ENCODE results near the gene PDZK1IP1. TPM values are rescaled to one million over a fixed set of nuclear protein-coding genes. Genes with fewer than 3 reads are reported as not detected.

Gene PDZK1IP1
- total and polyA plus RNA-seq, 2 of the 4 experiments (the other 2 are of a cell fraction), result not detected

- H2AK5ac ChIP-seq (ENCODE audit: low read depth, low read length), result no peak overlapping the region
- no peak overlapping the region for H4K8ac ChIP-seq (ENCODE audit: low read depth in 2 of 2, low read length in 2 of 2)
- no peak for TF ChIP-seq MAFK (IDR thresholded peaks at IDR 0.05; ENCODE audit: low read depth, low read length)
- TF ChIP-seq RFX5 (IDR thresholded peaks at IDR 0.05; ENCODE audit: low read depth, low read length), result no peak
- no peak for TF ChIP-seq CEBPB (IDR thresholded peaks at IDR 0.05; ENCODE audit: low read depth, low read length)
- no peak for TF ChIP-seq POLR2A (IDR thresholded peaks at IDR 0.05; ENCODE audit: low read depth, low read length)
- no peak for TF ChIP-seq RAD21 (IDR thresholded peaks at IDR 0.05; ENCODE audit: low read length)
- no peak for TF ChIP-seq SMC3 (IDR thresholded peaks at IDR 0.05; ENCODE audit: low read depth, low read length)
- TF ChIP-seq NFE2L2 (IDR thresholded peaks at IDR 0.05; ENCODE audit: low read depth, low read length), result no peak
- no peak for TF ChIP-seq MXI1 (IDR thresholded peaks at IDR 0.05; ENCODE audit: borderline replicate concordance, low read depth, low read length)
- no peak for TF ChIP-seq BHLHE40 (IDR thresholded peaks at IDR 0.05; ENCODE audit: low read depth, low read length)
- TF ChIP-seq USF2 (IDR thresholded peaks at IDR 0.05; ENCODE audit: low read depth, low read length), result no peak
- TF ChIP-seq CTCF (conservative IDR thresholded peaks at IDR 0.05; ENCODE audit: low read depth, low read length), result no peak
- no peak for TF ChIP-seq ELK1 (IDR thresholded peaks at IDR 0.05; ENCODE audit: borderline replicate concordance, low read depth, low read length)
- no peak for TF ChIP-seq CHD1 (IDR thresholded peaks at IDR 0.05; ENCODE audit: low read depth, low read length)
- H3K4me3 ChIP-seq (ENCODE audit: insufficient read depth, low read depth, low read length), result no peak overlapping the region
- no peak overlapping the region for H3K56ac ChIP-seq (ENCODE audit: extremely low read depth, insufficient read depth, low read length)
- ATAC-seq (ENCODE audit: low read depth) (no peak), DNase-seq (no peak)
- intact Hi-C loops (cut with micrococcal nuclease) (no loop called here), in situ Hi-C loops (cut with MboI; ENCODE audit: low sequenced_read_pairs) (no loop called here), dilution Hi-C loops (cut with HindIII; ENCODE audit: low sequenced_read_pairs, unreplicated experiment) (no loop called here)
- H4K91ac ChIP-seq (ENCODE audit: insufficient read depth, low read depth, low read length), result no peak overlapping the region
- no peak overlapping the region for H2AK9ac ChIP-seq (replicated peaks; ENCODE audit: low read depth, low read length, poor library complexity)
- no peak overlapping the region for H2BK5ac ChIP-seq (ENCODE audit: low read depth, low read length, poor library complexity, severe bottlenecking)
- H3K27ac ChIP-seq (ENCODE audit: insufficient read depth, low read length), result no peak overlapping the region
- no peak overlapping the region for H2BK15ac ChIP-seq (ENCODE audit: low read depth, low read length)
- no peak overlapping the region for H2AFZ ChIP-seq (replicated peaks; ENCODE audit: low read length, poor library complexity)
- no peak overlapping the region for H2BK120ac ChIP-seq (ENCODE audit: low read depth, low read length)
- no peak overlapping the region for H4K5ac ChIP-seq (ENCODE audit: low read depth, low read length)
- no peaks in the 10 kb centered on the region for H4K20me1 ChIP-seq (ENCODE audit: insufficient read depth, low read length)
- H3K9me3 ChIP-seq (ENCODE audit: control insufficient read depth, insufficient read depth, low read length), result no peaks in the 10 kb centered on the region
- no peaks in the 10 kb centered on the region for H3K9me1 ChIP-seq (ENCODE audit: insufficient read depth, low read length)
- H3K14ac ChIP-seq (replicated peaks; ENCODE audit: low read depth, low read length), result no peak overlapping the region
- no peak overlapping the region for H3K4me2 ChIP-seq (ENCODE audit: low read depth, low read length)
- ChIA-PET POLR2A (ENCODE audit: unreplicated experiment) (no interaction called here), CTCF (no interaction called here)
- 60% methylated on average over 3 of the region's 12 CpGs; no CpG with 5 or more reads in 1 of the 2 experiments for WGBS, 2 experiments (ENCODE audit: extremely low coverage in 2 of 2, insufficient read length in 1 of 2)
- H3K23ac ChIP-seq (ENCODE audit: low read depth, low read length), result no peak overlapping the region
- no peak overlapping the region for H2BK20ac ChIP-seq (ENCODE audit: low read depth, low read length)
- no peak overlapping the region for H3K9ac ChIP-seq (ENCODE audit: low read depth, low read length)
- H3K4me1 ChIP-seq (ENCODE audit: control insufficient read depth, insufficient read depth, low read length), result no peaks in the 10 kb centered on the region
- H3K36me3 ChIP-seq (ENCODE audit: control insufficient read depth, insufficient read depth, low read length), result no peaks in the 10 kb centered on the region
- no peak overlapping the region for H3K18ac ChIP-seq (ENCODE audit: low read depth, low read length)
- no peak overlapping the region for H3K4ac ChIP-seq (ENCODE audit: low read depth, low read length)
- H3K79me1 ChIP-seq (ENCODE audit: low read depth in 1 of 2, low read length in 2 of 2), result no peaks in the 10 kb centered on the region
- H3K27me3 ChIP-seq (ENCODE audit: control insufficient read depth, insufficient read depth, low read length), result peaks cover 20% of the 10 kb centered on the region
- no TSS peak for BruUV-seq (replicated peaks)
Observed at GRCh38 chr1:47216278-47217059, 26.6 kb upstream of the PDZK1IP1 start.
